ENCODE results near the gene OR52N2. TPM values are rescaled to one million over a fixed set of nuclear protein-coding genes. Genes with fewer than 3 reads are reported as not detected.
A peak's percentile ranks its signal among the peaks of the same experiment; 100 is the strongest.

Gene OR52N2
- polyA plus RNA-seq, 1 of the 3 experiments (the other 2 are of a cell fraction), result not detected

GRCh38 chr11:5818245-5818886 is 9.6 kb downstream of the OR52N2 start:
- Histone ChIP-seq H3K27me3 (ENCODE audit: insufficient read depth) (peaks cover 3% of the 10 kb centered on the region; the same call in 1 of the 2 replicates), H3K9me3 (no peaks in the 10 kb centered on the region), H3K79me2 (ENCODE audit: insufficient read depth) (no peaks in the 10 kb centered on the region), H3K36me3 (replicated peaks in 1 of 2; ENCODE audit: control insufficient read depth in 1 of 2, insufficient read depth in 2 of 2, low read length in 1 of 2) (no peaks in the 10 kb centered on the region), H4K20me1 (ENCODE audit: insufficient read depth) (no peaks in the 10 kb centered on the region), H2AFZ (ENCODE audit: low read depth) (peak overlapping the region; percentile 62; the same call in 1 of the 2 replicates), H3K9me2 (no peaks in the 10 kb centered on the region), H3K9ac (no peak overlapping the region), H3K4me3 (ENCODE audit: low read depth in 2 of 2, low read length in 1 of 2) (0 out of 4 replicates have a peak overlapping the region, but pooled peaks of 1 of the 2 experiments have one; percentile 6), H3K4me1 (ENCODE audit: control insufficient read depth in 1 of 2, insufficient read depth in 2 of 2, low read depth in 1 of 2, low read length in 1 of 2) (no peaks in the 10 kb centered on the region), H3F3A (replicated peaks; ENCODE audit: insufficient read depth) (no peaks in the 10 kb centered on the region), H3K4me2 (peak overlapping the region; percentile 40), H3K27ac (ENCODE audit: low read depth in 2 of 2, low read length in 1 of 2) (no peak overlapping the region)
- ChIA-PET CTCF (no interaction called here), POLR2A (no interaction called here)
- 4% methylated on average over 1 of the region's 1 CpG for WGBS (ENCODE audit: low lambda C conversion rate)
- TF ChIP-seq POLR2AphosphoS5 (IDR thresholded peaks at IDR 0.05; ENCODE audit: low read depth, low read length) (no peak), IRF3 (IDR thresholded peaks at IDR 0.05; ENCODE audit: low read depth, low read length) (no peak)
- DNase-seq, result no peak

GRCh38 chr11:5831196-5831829 is 22.6 kb downstream of the OR52N2 start:
- H3K4me2 ChIP-seq, result no peak overlapping the region
- POLR2A ChIA-PET, result no interaction called here
- H3K4me3 ChIP-seq (ENCODE audit: low read depth in 2 of 2, low read length in 1 of 2), result no peak overlapping the region
- 6% methylated on average over 6 of the region's 6 CpGs for WGBS (ENCODE audit: low lambda C conversion rate)
- no peaks in the 10 kb centered on the region for H3K79me2 ChIP-seq (ENCODE audit: insufficient read depth)
- TF ChIP-seq TAF1 (IDR thresholded peaks at IDR 0.05; ENCODE audit: borderline replicate concordance, low read depth, low read length) (no peak), USF1 (IDR thresholded peaks at IDR 0.05; ENCODE audit: borderline replicate concordance, low read depth) (no peak), ZBTB33 (IDR thresholded peaks at IDR 0.05; ENCODE audit: borderline replicate concordance, low read depth) (no peak), RCOR1 (IDR thresholded peaks at IDR 0.05; ENCODE audit: low read length) (no peak), TCF12 (IDR thresholded peaks at IDR 0.05) (no peak), NRF1 (IDR thresholded peaks at IDR 0.05; ENCODE audit: low read depth, low read length) (no peak), MEF2A (IDR thresholded peaks at IDR 0.05; ENCODE audit: borderline replicate concordance, low read depth) (no peak), RAD21 (IDR thresholded peaks at IDR 0.05; ENCODE audit: low read length) (no peak), MAX (IDR thresholded peaks at IDR 0.05; ENCODE audit: low read depth) (no peak), USF2 (IDR thresholded peaks at IDR 0.05; ENCODE audit: borderline replicate concordance, low read depth, low read length) (no peak), SIN3A (IDR thresholded peaks at IDR 0.05; ENCODE audit: borderline replicate concordance, low read depth, low read length) (no peak), JUND (IDR thresholded peaks at IDR 0.05) (no peak), RFX5 (IDR thresholded peaks at IDR 0.05; ENCODE audit: low read length) (no peak), MXI1 (IDR thresholded peaks at IDR 0.05; ENCODE audit: low read depth, low read length) (no peak), FOXM1 (IDR thresholded peaks at IDR 0.05; ENCODE audit: low read depth) (no peak), EZH2phosphoT487 (IDR thresholded peaks at IDR 0.05; ENCODE audit: borderline replicate concordance, low read depth) (no peak), NFIC (IDR thresholded peaks at IDR 0.05; ENCODE audit: borderline replicate concordance) (no peak), GABPA (IDR thresholded peaks at IDR 0.05; ENCODE audit: low read depth) (no peak)
- no peak overlapping the region for H2AFZ ChIP-seq (ENCODE audit: low read depth)
- H3K4me1 ChIP-seq (ENCODE audit: control insufficient read depth in 1 of 2, insufficient read depth in 2 of 2, low read depth in 1 of 2, low read length in 1 of 2), result no peaks in the 10 kb centered on the region
- H3K27ac ChIP-seq (ENCODE audit: low read depth in 2 of 2, low read length in 1 of 2), result no peak overlapping the region
- DNase-seq, result no peak
- H3K27me3 ChIP-seq (ENCODE audit: insufficient read depth), result no peaks in the 10 kb centered on the region; the same call in 1 of the 2 replicates
- H3K9ac ChIP-seq, result no peak overlapping the region
- CTCF ChIA-PET, result interaction anchor here (0.6 to 1.0 kb wide), 2 partner anchors 484 to 981 kb away, joined by 3 read pairs; no protein-coding TSS in a partner anchor
- no peaks in the 10 kb centered on the region for H3K9me3 ChIP-seq
- H3K36me3 ChIP-seq (replicated peaks in 1 of 2; ENCODE audit: control insufficient read depth in 1 of 2, insufficient read depth in 2 of 2, low read length in 1 of 2), result no peaks in the 10 kb centered on the region
- H3F3A ChIP-seq (replicated peaks; ENCODE audit: insufficient read depth), result no peaks in the 10 kb centered on the region
- no peaks in the 10 kb centered on the region for H3K9me2 ChIP-seq
- no peaks in the 10 kb centered on the region for H4K20me1 ChIP-seq (ENCODE audit: insufficient read depth)

Data from SK-N-SH (cell line).